Bronchial epithelial cell (primary cell): ENCODE measurements around the gene ABCA13. TPM values are rescaled to one million over a fixed set of nuclear protein-coding genes. Genes with fewer than 3 reads are reported as not detected.

Experiments
- DNase-seq: peaks from one replicate; pipeline ENCODE4 v3.0.0-alpha.2; 2010; ENCODE audit warnings: low read depth
- FAIRE-seq: peaks from 2 replicates; lab custom pipeline; 2011; peaks lifted over from hg19 to GRCh38; lab: Jason Lieb, UNC
- H3K27me3 ChIP-seq: 2 replicates; pipeline ENCODE4 v1.5.1; 2011; ENCODE audit warnings: low read length; ENCODE audit not compliant: control insufficient read depth, insufficient read depth
- H3K36me3 ChIP-seq: 2 replicates; pipeline ENCODE4 v1.5.1; 2011; ENCODE audit warnings: low read length; ENCODE audit not compliant: control insufficient read depth, insufficient read depth
- H3K4me3 ChIP-seq: 2 replicates; pipeline ENCODE4 v1.5.1; 2011; ENCODE audit warnings: mild to moderate bottlenecking, low read depth, low read length, control low read depth
- CTCF ChIP-seq: IDR thresholded peaks from 2 replicates; pipeline ENCODE4 v1.5.1; 2011; ENCODE audit warnings: mild to moderate bottlenecking, moderate library complexity, low read length, control low read depth, inconsistent platforms; ENCODE audit not compliant: insufficient read depth, severe bottlenecking
- total RNA-seq: library from RNA; depleted of rRNA; stranded (reverse); fragments of >200 nt; gene quantifications from 2 replicates; pipeline ENCODE4 v1.2.1, GENCODE V29; 2014

ABCA13 gene
- total RNA-seq, 1 donor from 2014 or later: 0.79 TPM

DNA sequence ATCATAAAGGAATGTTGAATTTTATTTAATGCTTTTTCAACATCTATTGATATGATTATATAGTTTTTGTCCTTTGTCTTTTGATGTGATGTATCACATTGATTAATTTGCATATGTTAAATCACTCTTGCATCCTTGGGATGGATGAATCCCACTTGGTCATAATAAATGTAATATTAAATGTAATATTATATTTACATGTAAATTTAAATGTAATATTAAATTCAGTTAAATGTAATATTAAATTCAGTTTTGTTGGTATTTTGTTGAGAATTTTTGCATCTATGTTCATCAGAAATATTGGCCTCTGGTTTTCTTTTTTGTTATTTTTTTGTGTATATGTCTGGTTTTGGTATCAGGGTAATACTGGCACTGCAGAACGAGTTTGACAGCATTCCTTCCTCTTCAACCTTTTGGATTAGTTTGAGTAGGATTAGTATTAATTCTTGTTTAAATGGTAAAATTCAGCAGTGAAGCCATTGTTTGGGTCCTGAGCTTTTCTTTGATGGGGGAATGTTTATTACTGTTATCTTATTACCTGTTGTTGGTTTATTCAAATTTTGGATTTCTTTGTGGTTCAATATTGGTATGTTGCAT is 37.8 kb downstream of the ABCA13 start:
- TF ChIP-seq CTCF: no peak
- H3K36me3 ChIP-seq: no peaks in the 10 kb centered on the region
- H3K27me3 ChIP-seq: peaks cover 1% of the 10 kb centered on the region
- no peak for FAIRE-seq
- DNase-seq: peak; percentile 15
- no peak overlapping the region for H3K4me3 ChIP-seq

GRCh38 chr7:48213226-48213625 is 42.0 kb downstream of the ABCA13 start:
- FAIRE-seq (no peak), DNase-seq (peak; percentile 3)
- Histone ChIP-seq H3K4me3 (no peak overlapping the region), H3K27me3 (no peaks in the 10 kb centered on the region), H3K36me3 (no peaks in the 10 kb centered on the region)
- TF ChIP-seq CTCF: no peak

DNA sequence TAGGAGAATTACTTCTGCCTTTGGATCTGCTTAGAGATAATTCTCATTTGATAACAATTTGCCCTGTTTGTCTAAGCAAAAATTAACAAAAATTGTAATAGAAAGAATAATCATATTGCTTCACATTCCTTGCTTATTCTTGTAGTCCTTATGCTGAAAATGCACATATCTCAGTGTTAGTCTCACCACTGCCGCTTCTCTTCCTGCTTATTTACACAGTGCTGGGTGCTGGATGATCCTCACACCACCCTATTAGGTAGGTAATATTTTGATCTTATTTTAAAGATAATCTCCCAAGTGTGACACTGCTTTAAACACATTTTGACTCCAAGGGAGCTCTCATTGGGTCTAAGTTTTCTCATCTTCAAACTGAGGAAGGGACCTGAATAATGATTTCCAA is 46.0 kb downstream of the ABCA13 start:
- no peaks in the 10 kb centered on the region for H3K36me3 ChIP-seq
- FAIRE-seq (no peak), DNase-seq (no peak)
- TF ChIP-seq CTCF: no peak
- H3K27me3 ChIP-seq: no peaks in the 10 kb centered on the region
- no peak overlapping the region for H3K4me3 ChIP-seq

DNA sequence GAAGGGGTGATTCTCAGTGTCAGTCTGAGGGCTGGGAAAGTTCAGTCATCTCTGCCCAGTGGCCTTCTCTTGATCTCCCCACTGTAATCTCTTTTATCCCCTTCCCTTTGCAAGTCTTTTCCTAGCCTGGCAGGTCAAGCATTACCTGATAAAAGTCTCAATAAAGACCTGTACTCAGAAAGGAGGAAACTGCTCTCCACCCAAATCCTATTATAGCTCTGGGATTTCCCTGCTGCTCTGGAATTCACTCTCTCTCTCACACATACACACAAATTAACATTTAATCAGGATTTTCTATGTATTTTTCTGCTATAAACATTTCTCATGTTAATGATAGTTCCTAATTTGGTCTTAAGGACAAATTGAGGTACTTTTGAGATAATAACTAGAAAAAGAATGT is 46.5 kb downstream of the ABCA13 start:
- TF ChIP-seq CTCF: no peak
- H3K4me3 ChIP-seq: no peak overlapping the region
- H3K36me3 ChIP-seq: no peaks in the 10 kb centered on the region
- FAIRE-seq (no peak), DNase-seq (no peak)
- no peaks in the 10 kb centered on the region for H3K27me3 ChIP-seq

- DNase-seq (no peak), FAIRE-seq (no peak)
- no peak for TF ChIP-seq CTCF
- Histone ChIP-seq H3K27me3 (no peaks in the 10 kb centered on the region), H3K4me3 (no peak overlapping the region), H3K36me3 (no peaks in the 10 kb centered on the region)
Observed at GRCh38 chr7:48224042-48224441, 52.8 kb downstream of the ABCA13 start.

DNA sequence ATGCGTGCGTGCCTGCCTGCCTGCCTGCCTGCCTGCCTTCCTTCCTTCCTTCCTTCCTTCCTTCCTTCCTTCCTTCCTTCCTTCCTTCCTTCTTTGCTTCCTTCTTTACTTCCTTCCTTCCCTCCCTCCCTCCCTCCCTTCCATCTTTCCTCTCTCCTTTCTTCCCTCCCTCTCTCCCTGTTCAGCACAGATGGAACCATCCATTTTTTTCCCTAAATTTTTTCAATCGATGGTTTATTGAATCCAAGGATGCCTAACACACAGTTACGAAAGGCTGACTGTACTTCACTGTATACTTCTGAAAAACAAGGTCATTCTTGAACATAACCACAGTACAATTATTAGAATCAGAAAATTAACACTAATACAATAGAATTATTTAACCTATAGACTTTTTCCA is 53.8 kb downstream of the ABCA13 start:
- DNase-seq (no peak), FAIRE-seq (no peak)
- TF ChIP-seq CTCF: no peak

More for the DNA sequence above, 53.8 kb downstream of the ABCA13 start:
- no peak overlapping the region for H3K4me3 ChIP-seq
- no peaks in the 10 kb centered on the region for H3K36me3 ChIP-seq
- no peaks in the 10 kb centered on the region for H3K27me3 ChIP-seq
